ENCODE measurements around the gene FASTKD3. TPM values are rescaled to one million over a fixed set of nuclear protein-coding genes. Genes with fewer than 3 reads are reported as not detected.

Gene FASTKD3
- total RNA-seq, 1 experiment from 2014 or later, result 20.6 TPM

DNA sequence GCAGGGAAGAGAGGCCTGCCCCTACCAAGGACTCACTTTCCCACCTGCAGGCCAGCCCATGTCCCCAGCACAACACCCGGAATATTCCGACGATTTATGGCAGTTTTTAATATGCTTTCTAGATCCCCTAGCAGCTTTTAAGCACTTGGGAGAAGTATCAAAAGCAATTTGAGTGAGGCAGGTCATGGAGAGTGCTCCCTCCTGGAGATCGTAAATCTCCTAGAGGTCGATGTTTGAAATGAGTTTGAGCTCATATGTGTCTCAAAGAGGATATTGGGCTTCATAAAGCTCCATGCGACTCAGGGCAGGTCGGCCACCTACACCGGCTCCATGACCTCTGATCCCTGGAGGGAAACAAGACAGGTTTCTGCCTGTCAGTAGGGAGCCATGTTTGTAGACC lies 45.2 kb downstream of the FASTKD3 start:
- H3K79me2 ChIP-seq (ENCODE audit: low read depth), result no peaks in the 10 kb centered on the region
- ChIA-PET CTCF (interaction anchor here (0.6 kb wide), 1 partner anchor 229 kb away, joined by 3 read pairs; no protein-coding TSS in a partner anchor), POLR2A (ENCODE audit: unreplicated experiment) (no interaction called here)
- no peaks in the 10 kb centered on the region for H3K4me1 ChIP-seq (replicated peaks; ENCODE audit: insufficient read depth)
- H3K9me3 ChIP-seq (ENCODE audit: insufficient read depth, low read depth), result no peaks in the 10 kb centered on the region
- no peaks in the 10 kb centered on the region for H3K9me2 ChIP-seq (ENCODE audit: insufficient read depth)
- H3F3A ChIP-seq (ENCODE audit: insufficient read depth, low read depth), result no peaks in the 10 kb centered on the region
- TF ChIP-seq CTCF (conservative IDR thresholded peaks at IDR 0.05) (no peak), EZH2 (IDR thresholded peaks at IDR 0.05; ENCODE audit: low read depth) (no peak)
- H4K20me1 ChIP-seq (ENCODE audit: insufficient read depth), result no peaks in the 10 kb centered on the region
- H3K27ac ChIP-seq, result no peak overlapping the region
- BruUV-seq (replicated peaks), result no TSS peak
- no peaks in the 10 kb centered on the region for H3K36me3 ChIP-seq (ENCODE audit: low read depth)
- H3K4me2 ChIP-seq, result no peak overlapping the region
- no peak for DNase-seq
- H3K4me3 ChIP-seq, result no peak overlapping the region
- H3K27me3 ChIP-seq (ENCODE audit: insufficient read depth, low read depth), result peaks cover 99% of the 10 kb centered on the region
- intact Hi-C loops (cut with micrococcal nuclease; ENCODE audit: unreplicated experiment), result no loop called here
- H2AFZ ChIP-seq, result no peak overlapping the region

DNA sequence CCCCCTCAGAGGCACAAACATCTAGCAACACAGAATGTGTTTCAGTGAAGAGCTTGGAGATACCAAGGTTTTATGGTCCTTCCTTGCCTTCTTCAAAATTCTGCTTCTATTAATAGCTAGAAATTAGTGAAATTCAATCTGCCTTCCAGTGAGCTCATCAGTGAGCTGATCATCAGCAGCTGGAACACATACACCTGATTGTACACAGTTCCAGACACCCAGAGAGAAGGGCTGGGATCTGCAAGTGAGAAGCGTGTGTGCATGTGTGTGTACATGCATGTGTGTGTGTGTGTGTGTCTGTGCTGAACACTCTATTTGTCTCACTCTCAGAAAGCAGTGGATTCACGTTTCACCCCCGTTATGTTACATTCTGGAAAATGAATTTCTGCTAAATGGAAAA lies 46.4 kb downstream of the FASTKD3 start:
- Histone ChIP-seq H3K9me2 (ENCODE audit: insufficient read depth) (no peaks in the 10 kb centered on the region), H3K36me3 (ENCODE audit: low read depth) (no peaks in the 10 kb centered on the region), H3K4me1 (replicated peaks; ENCODE audit: insufficient read depth) (no peaks in the 10 kb centered on the region), H2AFZ (no peak overlapping the region), H3F3A (ENCODE audit: insufficient read depth, low read depth) (no peaks in the 10 kb centered on the region), H3K4me2 (no peak overlapping the region), H3K4me3 (no peak overlapping the region), H3K9me3 (ENCODE audit: insufficient read depth, low read depth) (no peaks in the 10 kb centered on the region), H4K20me1 (ENCODE audit: insufficient read depth) (no peaks in the 10 kb centered on the region), H3K79me2 (ENCODE audit: low read depth) (no peaks in the 10 kb centered on the region), H3K27me3 (ENCODE audit: insufficient read depth, low read depth) (peaks cover 98% of the 10 kb centered on the region), H3K27ac (no peak overlapping the region)
- ChIA-PET CTCF (no interaction called here), POLR2A (ENCODE audit: unreplicated experiment) (no interaction called here)
- DNase-seq, result no peak
- intact Hi-C loops (cut with micrococcal nuclease; ENCODE audit: unreplicated experiment), result no loop called here
- no TSS peak for BruUV-seq (replicated peaks)
- TF ChIP-seq EZH2 (IDR thresholded peaks at IDR 0.05; ENCODE audit: low read depth) (no peak), CTCF (conservative IDR thresholded peaks at IDR 0.05) (no peak)

DNA sequence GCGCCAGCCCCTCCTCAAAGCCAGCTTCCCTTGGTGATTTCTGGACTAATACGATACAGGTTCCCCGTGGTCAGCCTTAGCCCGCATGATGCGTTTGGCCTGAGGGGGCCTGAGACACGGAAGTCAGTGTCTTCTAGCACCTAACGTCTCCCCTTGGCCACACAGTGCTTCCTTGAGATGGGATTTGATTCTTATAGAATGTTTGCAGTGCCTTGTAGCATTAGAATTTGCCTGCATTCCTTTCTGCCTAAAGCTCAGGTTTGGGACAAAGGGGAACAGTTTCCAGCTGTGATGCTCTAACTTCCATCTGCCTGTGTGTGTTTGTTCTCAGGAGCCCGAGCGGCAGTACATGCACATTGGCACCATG lies 52.3 kb downstream of the FASTKD3 start:
- H4K20me1 ChIP-seq (ENCODE audit: insufficient read depth), result 0 out of 2 replicates have a peak, but pooled peaks cover 3% of the 10 kb centered on the region
- H2AFZ ChIP-seq, result no peak overlapping the region
- ChIA-PET POLR2A (ENCODE audit: unreplicated experiment) (no interaction called here), CTCF (interaction anchor here (0.7 kb wide), 1 partner anchor 365 kb away, joined by 3 read pairs; no protein-coding TSS in a partner anchor)
- intact Hi-C loops (cut with micrococcal nuclease; ENCODE audit: unreplicated experiment), result loop anchor here (1.0 to 2.0 kb wide), 2 partner anchors 555 to 1050 kb away; no protein-coding TSS in a partner anchor
- no peaks in the 10 kb centered on the region; the same call in 1 of the 2 replicates for H3K9me2 ChIP-seq (ENCODE audit: insufficient read depth)
- no peaks in the 10 kb centered on the region for H3K9me3 ChIP-seq (ENCODE audit: insufficient read depth, low read depth)
- BruUV-seq (replicated peaks), result no TSS peak
- H3K36me3 ChIP-seq (ENCODE audit: low read depth), result no peaks in the 10 kb centered on the region
- H3K4me1 ChIP-seq (replicated peaks; ENCODE audit: insufficient read depth), result no peaks in the 10 kb centered on the region
- H3K27me3 ChIP-seq (ENCODE audit: insufficient read depth, low read depth), result peaks cover 96% of the 10 kb centered on the region
- no peak overlapping the region for H3K4me3 ChIP-seq
- H3F3A ChIP-seq (ENCODE audit: insufficient read depth, low read depth), result no peaks in the 10 kb centered on the region
- H3K79me2 ChIP-seq (ENCODE audit: low read depth), result no peaks in the 10 kb centered on the region
- TF ChIP-seq CTCF (conservative IDR thresholded peaks at IDR 0.05) (peak; percentile 54; the same call in 1 of the 2 replicates), EZH2 (IDR thresholded peaks at IDR 0.05; ENCODE audit: low read depth) (no peak)
- H3K4me2 ChIP-seq, result no peak overlapping the region
- no peak overlapping the region for H3K27ac ChIP-seq
- DNase-seq, result no peak

Measured in PC-9 (cell line).